Neural cell (in vitro differentiated cells): ENCODE results near the gene CROCC2.

ENCODE experiments used
- CTCF ChIP-seq: fragments of 450-650 bp; IDR thresholded peaks from 2 replicates; pipeline ENCODE4 v1.5.1; 2014; ENCODE audit warnings: antibody characterized with exemption, mild to moderate bottlenecking, moderate library complexity; ENCODE audit not compliant: poor library complexity, severe bottlenecking
- EP300 ChIP-seq: fragments of 450-650 bp; conservative IDR thresholded peaks from 2 replicates; pipeline ENCODE4 v1.6.1; 2014; ENCODE audit warnings: antibody characterized with exemption, mild to moderate bottlenecking, moderate library complexity; ENCODE audit not compliant: poor library complexity, severe bottlenecking
- EZH2 ChIP-seq: fragments of 200-600, 300-800 bp; shearing (Covaris generic), sonication (generic); IDR thresholded peaks from 2 replicates; pipeline ENCODE4 v1.6.1; 2014; ENCODE audit warnings: antibody characterized with exemption, low read length, borderline replicate concordance, mild to moderate bottlenecking; ENCODE audit not compliant: insufficient read depth, poor library complexity, severe bottlenecking
- MXI1 ChIP-seq: fragments of 450-650 bp; conservative IDR thresholded peaks from 2 replicates; pipeline ENCODE4 v1.6.1; 2014; ENCODE audit warnings: antibody characterized with exemption, mild to moderate bottlenecking; ENCODE audit not compliant: poor library complexity, severe bottlenecking
- RAD21 ChIP-seq: fragments of 450-650 bp; conservative IDR thresholded peaks from 2 replicates; pipeline ENCODE4 v1.6.1; 2014; ENCODE audit warnings: antibody characterized with exemption, mild to moderate bottlenecking, moderate library complexity
- SMC3 ChIP-seq: fragments of 450-650 bp; conservative IDR thresholded peaks from 2 replicates; pipeline ENCODE4 v1.6.1; 2014; ENCODE audit warnings: antibody characterized with exemption, mild to moderate bottlenecking, moderate library complexity; ENCODE audit not compliant: poor library complexity
- TAF1 ChIP-seq: IDR thresholded peaks from 2 replicates; pipeline ENCODE4 v1.6.1; 2012; ENCODE audit warnings: low read depth

DNA sequence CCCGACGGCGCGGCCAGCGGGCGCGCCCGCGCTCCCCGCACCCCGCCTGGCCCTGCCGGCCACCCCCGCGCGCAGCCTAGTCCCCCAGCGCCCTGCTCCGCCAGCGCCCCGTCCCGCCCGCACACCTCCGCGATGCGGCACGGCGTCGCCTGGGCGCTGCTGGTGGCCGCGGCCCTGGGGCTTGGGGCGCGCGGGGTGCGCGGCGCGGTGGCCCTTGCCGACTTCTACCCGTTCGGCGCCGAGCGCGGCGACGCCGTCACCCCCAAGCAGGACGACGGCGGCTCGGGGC is 92.5 kb downstream of the CROCC2 start:
- TF ChIP-seq CTCF (no peak), RAD21 (no peak), TAF1 (no peak), EZH2 (no peak), EP300 (no peak), MXI1 (no peak), SMC3 (no peak)
